ENCODE data around the gene ANKRD33B.

Gene ANKRD33B

GRCh38 chr5:10551782-10552138 is 12.1 kb upstream of the ANKRD33B start:
- no peak overlapping the region for H3K4me3 ChIP-seq (ENCODE audit: low read length)
- H3K27ac ChIP-seq (ENCODE audit: low read length) = no peak overlapping the region
- H3K36me3 ChIP-seq (replicated peaks; ENCODE audit: insufficient read depth, low read length) = no peaks in the 10 kb centered on the region
- H3K9ac ChIP-seq (ENCODE audit: low read length) = no peak overlapping the region
- no peaks in the 10 kb centered on the region for H3K9me2 ChIP-seq (replicated peaks; ENCODE audit: insufficient read depth, low read length)
- no peaks in the 10 kb centered on the region for H3K79me2 ChIP-seq (ENCODE audit: low read length)
- H3K4me2 ChIP-seq (ENCODE audit: low read depth, low read length) = no peak overlapping the region
- H4K20me1 ChIP-seq (ENCODE audit: insufficient read depth, low read length) = no peaks in the 10 kb centered on the region
- H3K4me1 ChIP-seq (ENCODE audit: low read length) = no peaks in the 10 kb centered on the region
- DNase-seq = no peak
- H3K27me3 ChIP-seq (replicated peaks; ENCODE audit: insufficient read depth, low read length) = no peaks in the 10 kb centered on the region
- H3K9me3 ChIP-seq (replicated peaks; ENCODE audit: insufficient read depth, low read length) = no peaks in the 10 kb centered on the region
- H3F3A ChIP-seq (ENCODE audit: insufficient read depth, low read length) = no peaks in the 10 kb centered on the region
- no peak overlapping the region for H2AFZ ChIP-seq (ENCODE audit: low read length)
- TF ChIP-seq EZH2phosphoT487 (IDR thresholded peaks at IDR 0.05; ENCODE audit: low read length) (no peak), CTCF (IDR thresholded peaks at IDR 0.05; ENCODE audit: low read length) (no peak), EZH2 (optimal IDR thresholded peaks at IDR 0.05; ENCODE audit: low read depth, low read length) (no peak)

- Histone ChIP-seq H3K4me3 (ENCODE audit: low read length) (no peak overlapping the region), H2AFZ (ENCODE audit: low read length) (no peak overlapping the region), H3K36me3 (replicated peaks; ENCODE audit: insufficient read depth, low read length) (no peaks in the 10 kb centered on the region), H3K27me3 (replicated peaks; ENCODE audit: insufficient read depth, low read length) (no peaks in the 10 kb centered on the region), H3K9me2 (replicated peaks; ENCODE audit: insufficient read depth, low read length) (no peaks in the 10 kb centered on the region), H3F3A (ENCODE audit: insufficient read depth, low read length) (no peaks in the 10 kb centered on the region), H3K9me3 (replicated peaks; ENCODE audit: insufficient read depth, low read length) (no peaks in the 10 kb centered on the region), H3K27ac (ENCODE audit: low read length) (no peak overlapping the region), H3K4me1 (ENCODE audit: low read length) (no peaks in the 10 kb centered on the region), H3K79me2 (ENCODE audit: low read length) (no peaks in the 10 kb centered on the region), H4K20me1 (ENCODE audit: insufficient read depth, low read length) (no peaks in the 10 kb centered on the region), H3K4me2 (ENCODE audit: low read depth, low read length) (no peak overlapping the region), H3K9ac (ENCODE audit: low read length) (no peak overlapping the region)
- DNase-seq = peak; percentile 30
- TF ChIP-seq CTCF (IDR thresholded peaks at IDR 0.05; ENCODE audit: low read length) (no peak), EZH2 (optimal IDR thresholded peaks at IDR 0.05; ENCODE audit: low read depth, low read length) (no peak), EZH2phosphoT487 (IDR thresholded peaks at IDR 0.05; ENCODE audit: low read length) (no peak)
These were observed 11.4 kb upstream of the ANKRD33B start for GRCh38 chr5:10552183-10553143.

- Histone ChIP-seq H3K4me2 (ENCODE audit: low read depth, low read length) (no peak overlapping the region), H3K79me2 (ENCODE audit: low read length) (no peaks in the 10 kb centered on the region), H3K27me3 (replicated peaks; ENCODE audit: insufficient read depth, low read length) (no peaks in the 10 kb centered on the region), H3K9me3 (replicated peaks; ENCODE audit: insufficient read depth, low read length) (no peaks in the 10 kb centered on the region), H3K27ac (ENCODE audit: low read length) (no peak overlapping the region), H3K36me3 (replicated peaks; ENCODE audit: insufficient read depth, low read length) (no peaks in the 10 kb centered on the region), H4K20me1 (ENCODE audit: insufficient read depth, low read length) (no peaks in the 10 kb centered on the region), H2AFZ (ENCODE audit: low read length) (no peak overlapping the region), H3K9ac (ENCODE audit: low read length) (no peak overlapping the region), H3F3A (ENCODE audit: insufficient read depth, low read length) (no peaks in the 10 kb centered on the region), H3K4me1 (ENCODE audit: low read length) (no peaks in the 10 kb centered on the region), H3K4me3 (ENCODE audit: low read length) (no peak overlapping the region), H3K9me2 (replicated peaks; ENCODE audit: insufficient read depth, low read length) (no peaks in the 10 kb centered on the region)
- DNase-seq = no peak
- TF ChIP-seq CTCF (IDR thresholded peaks at IDR 0.05; ENCODE audit: low read length) (no peak), EZH2 (optimal IDR thresholded peaks at IDR 0.05; ENCODE audit: low read depth, low read length) (no peak), EZH2phosphoT487 (IDR thresholded peaks at IDR 0.05; ENCODE audit: low read length) (no peak)
These were observed 10.4 kb upstream of the ANKRD33B start for GRCh38 chr5:10553476-10553875.

All from MM.1S (cell line).